GM21723 (cell line): ENCODE results near the gene FER1L5.

Experiments
- ATAC-seq: cut with Tn5 transposase; IDR thresholded peaks from one replicate; pipeline ENCODE4 v1.9.1; 2021; ENCODE audit warnings: mild to moderate bottlenecking, moderate library complexity; ENCODE audit not compliant: unreplicated experiment

FER1L5 gene

GRCh38 chr2:96739076-96739632, 96.6 kb downstream of the FER1L5 start:
- ATAC-seq, result no peak

- ATAC-seq, result peak; percentile 98
These were observed 97.3 kb downstream of the FER1L5 start, which contains the start of gene LMAN2L for GRCh38 chr2:96739633-96740428. TSS of gene LMAN2L (minus strand) at chr2:96740064. CDS start at chr2:96740040, 24 bp downstream.

GRCh38 chr2:96747061-96747617, 104.6 kb downstream of the FER1L5 start:
- no peak for ATAC-seq

GRCh38 chr2:96751800-96752199, 109.2 kb downstream of the FER1L5 start:
- ATAC-seq, result no peak

- ATAC-seq, result no peak
These were observed 111.2 kb downstream of the FER1L5 start for GRCh38 chr2:96753661-96754282.

- no peak for ATAC-seq
These were observed 111.8 kb downstream of the FER1L5 start for GRCh38 chr2:96754317-96754716.
